Peyer's patch (tissue), 4 donors: ENCODE data around the gene TWSG1. TPM values are rescaled to one million over a fixed set of nuclear protein-coding genes. Genes with fewer than 3 reads are reported as not detected.

Experiments
- DNase-seq, 3 donors: peaks; one replicate each; pipeline ENCODE4 v3.0.0-alpha.2; 2017 to 2019
- H3K27ac ChIP-seq, 4 donors: fragments of 200-600 bp; sonication (generic); one replicate each; pipeline ENCODE4 v1.5.1; 2016 to 2019
- H3K27me3 ChIP-seq, 2 donors: fragments of 200-600 bp; sonication (generic); one replicate each; pipeline ENCODE4 v1.5.1; 2019
- H3K36me3 ChIP-seq, 3 donors: fragments of 200-600 bp; sonication (generic); one replicate each; pipeline ENCODE4 v1.5.1; 2016 to 2019
- H3K4me1 ChIP-seq, 4 donors: fragments of 200-600 bp; sonication (generic); one replicate each; pipeline ENCODE4 v1.5.1; 2016 to 2019
- H3K4me3 ChIP-seq, 4 donors: fragments of 200-600 bp; sonication (generic); 1 replicate in 3 of 4; 2 replicates in 1 of 4; pipeline ENCODE4 v1.5.1; 2016 to 2019; ENCODE audit warnings: mild to moderate bottlenecking in 1 of 4
- H3K9me3 ChIP-seq, 4 donors: fragments of 200-600 bp; sonication (generic); one replicate each; pipeline ENCODE4 v1.5.1; 2016 to 2019; ENCODE audit warnings: mild to moderate bottlenecking in 1 of 4
- POLR2A ChIP-seq, 2 donors: fragments of 450-650 bp; IDR thresholded peaks; one replicate each; pipeline ENCODE4 v1.5.1; 2017; ENCODE audit warnings: antibody characterized with exemption in 2 of 2, mild to moderate bottlenecking in 2 of 2, moderate library complexity in 2 of 2
- total RNA-seq, 4 donors: library from RNA; depleted of rRNA; stranded (reverse); fragments of >200 nt; gene quantifications; one replicate each; pipeline ENCODE4 v1.1.0, GENCODE V29; 2016
- TF ChIP-seq, protein P1 (sequence below), 6 experiments: fragments of 450-650 bp in 4 of 6; fragments of 200-600 bp in 2 of 6; sonication (generic) in 1 of 6; IDR thresholded peaks; one replicate each; pipeline ENCODE4 v1.5.1; 2017 to 2019; ENCODE audit warnings: antibody characterized with exemption in 6 of 6, mild to moderate bottlenecking in 3 of 6, moderate library complexity in 1 of 6

Gene TWSG1
- total RNA-seq, 4 donors from 2014 or later: 7.5 to 12.4 (median 10.5) TPM

DNA sequence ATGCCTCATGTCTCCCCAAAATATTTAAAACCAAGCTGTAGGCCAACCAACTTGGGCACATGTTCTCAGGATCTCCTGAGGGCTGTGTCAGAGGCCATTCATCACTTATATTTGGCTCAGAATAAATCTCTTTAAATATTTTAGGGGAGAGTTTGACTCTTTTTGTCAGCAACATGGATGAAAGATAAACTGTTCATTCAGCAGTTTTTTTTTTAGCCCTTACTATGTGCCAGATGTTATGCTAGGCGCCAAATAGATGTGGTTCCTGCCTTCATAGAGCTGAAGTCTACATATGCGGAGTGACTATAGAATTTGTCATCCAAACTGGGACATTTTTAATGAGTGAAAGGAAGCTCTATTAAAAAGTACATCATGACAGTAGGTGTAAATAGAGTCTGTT lies 42.5 kb upstream of the TWSG1 start:
- no peak overlapping the region for H3K4me3 ChIP-seq
- no peaks in the 10 kb centered on the region for H3K36me3 ChIP-seq
- no peaks in the 10 kb centered on the region for H3K27me3 ChIP-seq
- DNase-seq: no peak
- no peak overlapping the region for H3K27ac ChIP-seq
- H3K9me3 ChIP-seq: peaks cover 0 to 13% (median 4%) of the 10 kb centered on the region in 4 donors
- TF ChIP-seq POLR2A (IDR thresholded peaks at IDR 0.05): no peak
- H3K4me1 ChIP-seq: no peaks in the 10 kb centered on the region

DNA sequence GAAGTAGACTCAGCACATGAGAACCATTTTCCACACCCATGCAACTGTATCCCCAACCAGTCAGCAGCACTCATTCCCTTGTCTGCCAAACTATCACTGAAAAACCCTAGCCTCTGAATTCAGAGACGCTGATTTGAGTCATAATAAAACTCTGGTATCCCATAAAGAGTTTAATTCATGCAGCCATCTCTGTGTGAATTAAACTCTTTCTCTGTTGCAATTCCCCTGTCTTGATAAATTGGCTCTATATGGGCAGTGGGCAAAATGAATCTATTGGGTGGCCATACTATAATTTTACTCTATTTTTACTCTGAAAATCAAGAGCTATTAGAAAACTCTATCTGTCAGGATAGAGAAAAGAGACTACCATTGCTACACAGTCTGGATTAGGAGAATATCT lies 40.6 kb upstream of the TWSG1 start:
- no peaks in the 10 kb centered on the region for H3K4me1 ChIP-seq
- no peaks in the 10 kb centered on the region for H3K27me3 ChIP-seq
- H3K4me3 ChIP-seq: no peak overlapping the region
- TF ChIP-seq, protein P1, sequence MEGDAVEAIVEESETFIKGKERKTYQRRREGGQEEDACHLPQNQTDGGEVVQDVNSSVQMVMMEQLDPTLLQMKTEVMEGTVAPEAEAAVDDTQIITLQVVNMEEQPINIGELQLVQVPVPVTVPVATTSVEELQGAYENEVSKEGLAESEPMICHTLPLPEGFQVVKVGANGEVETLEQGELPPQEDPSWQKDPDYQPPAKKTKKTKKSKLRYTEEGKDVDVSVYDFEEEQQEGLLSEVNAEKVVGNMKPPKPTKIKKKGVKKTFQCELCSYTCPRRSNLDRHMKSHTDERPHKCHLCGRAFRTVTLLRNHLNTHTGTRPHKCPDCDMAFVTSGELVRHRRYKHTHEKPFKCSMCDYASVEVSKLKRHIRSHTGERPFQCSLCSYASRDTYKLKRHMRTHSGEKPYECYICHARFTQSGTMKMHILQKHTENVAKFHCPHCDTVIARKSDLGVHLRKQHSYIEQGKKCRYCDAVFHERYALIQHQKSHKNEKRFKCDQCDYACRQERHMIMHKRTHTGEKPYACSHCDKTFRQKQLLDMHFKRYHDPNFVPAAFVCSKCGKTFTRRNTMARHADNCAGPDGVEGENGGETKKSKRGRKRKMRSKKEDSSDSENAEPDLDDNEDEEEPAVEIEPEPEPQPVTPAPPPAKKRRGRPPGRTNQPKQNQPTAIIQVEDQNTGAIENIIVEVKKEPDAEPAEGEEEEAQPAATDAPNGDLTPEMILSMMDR (IDR thresholded peaks at IDR 0.05): no peak
- TF ChIP-seq POLR2A (IDR thresholded peaks at IDR 0.05): no peak
- H3K36me3 ChIP-seq: no peaks in the 10 kb centered on the region
- no peak for DNase-seq
- H3K9me3 ChIP-seq: peaks cover 0 to 17% (median 7%) of the 10 kb centered on the region in 4 donors
- no peak overlapping the region for H3K27ac ChIP-seq

DNA sequence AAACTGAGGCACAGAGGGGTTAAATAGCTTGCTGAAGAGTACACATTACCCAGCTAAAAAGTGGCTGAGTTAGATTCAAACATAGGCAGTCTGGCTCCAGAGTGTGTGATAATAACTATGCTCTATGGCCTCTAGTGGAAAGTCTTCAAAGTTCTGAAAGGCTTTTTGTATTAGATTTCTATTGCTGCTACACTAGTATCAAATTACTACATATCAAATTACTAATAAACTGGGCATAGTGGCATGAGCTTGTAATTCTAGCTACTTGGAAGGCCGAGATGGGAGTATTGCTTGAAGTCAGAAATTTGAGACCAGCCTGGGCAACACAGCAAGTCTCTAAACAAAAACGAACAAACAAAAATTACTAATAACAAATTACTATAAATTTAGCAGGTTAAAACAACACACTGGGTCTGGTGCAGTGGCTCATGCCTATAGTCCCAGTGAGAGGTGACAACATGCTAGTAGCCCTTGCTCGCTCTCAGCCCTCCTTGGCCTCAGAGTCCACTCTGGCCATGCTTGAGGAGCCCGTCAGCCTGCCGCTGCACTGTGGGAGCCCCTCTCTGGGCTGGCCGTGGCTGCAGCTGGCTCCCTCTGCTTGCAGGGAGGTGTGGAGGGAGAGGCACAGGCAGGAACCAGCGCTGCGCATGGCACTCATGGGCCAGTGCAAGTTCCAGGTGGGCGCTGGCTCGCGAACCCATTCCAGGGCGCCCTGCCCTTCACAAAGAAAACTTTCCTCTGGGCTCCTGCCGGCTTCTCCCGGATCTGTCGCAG lies 38.2 kb upstream of the TWSG1 start:
- DNase-seq: no peak
- peaks cover 0 to 17% (median 7%) of the 10 kb centered on the region in 4 donors for H3K9me3 ChIP-seq
- TF ChIP-seq, protein P1 (IDR thresholded peaks at IDR 0.05): no peak
- no peak for TF ChIP-seq POLR2A (IDR thresholded peaks at IDR 0.05)
- no peaks in the 10 kb centered on the region for H3K27me3 ChIP-seq
- H3K36me3 ChIP-seq: no peaks in the 10 kb centered on the region
- no peak overlapping the region for H3K4me3 ChIP-seq
- no peak overlapping the region for H3K27ac ChIP-seq
- no peaks in the 10 kb centered on the region for H3K4me1 ChIP-seq

DNA sequence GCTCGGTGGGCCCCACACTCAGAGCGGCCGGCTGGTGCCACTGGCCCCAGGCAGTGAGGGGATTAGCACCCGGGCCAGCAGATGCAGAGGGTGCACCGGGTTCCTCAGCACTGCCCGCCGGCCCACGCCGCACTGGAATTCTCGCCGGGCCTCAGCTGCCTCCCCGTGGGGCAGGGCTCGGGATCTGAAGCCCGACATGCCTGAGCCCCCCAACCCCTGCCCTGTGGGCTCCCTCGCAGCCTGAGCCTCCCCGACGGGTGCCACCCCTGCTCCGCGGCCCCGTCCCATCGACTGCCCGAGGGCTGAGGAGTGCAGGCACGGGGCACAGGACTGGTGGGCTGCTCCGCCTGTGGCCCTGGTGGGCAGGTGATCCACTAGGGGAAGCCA lies 37.6 kb upstream of the TWSG1 start:
- no peak for TF ChIP-seq POLR2A (IDR thresholded peaks at IDR 0.05)
- TF ChIP-seq, protein P1 (IDR thresholded peaks at IDR 0.05): no peak
- no peak for DNase-seq
- no peaks in the 10 kb centered on the region for H3K36me3 ChIP-seq
- no peaks in the 10 kb centered on the region for H3K27me3 ChIP-seq
- H3K27ac ChIP-seq: no peak overlapping the region
- H3K9me3 ChIP-seq: peaks cover 0 to 18% (median 9%) of the 10 kb centered on the region in 4 donors
- H3K4me3 ChIP-seq: no peak overlapping the region
- no peaks in the 10 kb centered on the region for H3K4me1 ChIP-seq

DNA sequence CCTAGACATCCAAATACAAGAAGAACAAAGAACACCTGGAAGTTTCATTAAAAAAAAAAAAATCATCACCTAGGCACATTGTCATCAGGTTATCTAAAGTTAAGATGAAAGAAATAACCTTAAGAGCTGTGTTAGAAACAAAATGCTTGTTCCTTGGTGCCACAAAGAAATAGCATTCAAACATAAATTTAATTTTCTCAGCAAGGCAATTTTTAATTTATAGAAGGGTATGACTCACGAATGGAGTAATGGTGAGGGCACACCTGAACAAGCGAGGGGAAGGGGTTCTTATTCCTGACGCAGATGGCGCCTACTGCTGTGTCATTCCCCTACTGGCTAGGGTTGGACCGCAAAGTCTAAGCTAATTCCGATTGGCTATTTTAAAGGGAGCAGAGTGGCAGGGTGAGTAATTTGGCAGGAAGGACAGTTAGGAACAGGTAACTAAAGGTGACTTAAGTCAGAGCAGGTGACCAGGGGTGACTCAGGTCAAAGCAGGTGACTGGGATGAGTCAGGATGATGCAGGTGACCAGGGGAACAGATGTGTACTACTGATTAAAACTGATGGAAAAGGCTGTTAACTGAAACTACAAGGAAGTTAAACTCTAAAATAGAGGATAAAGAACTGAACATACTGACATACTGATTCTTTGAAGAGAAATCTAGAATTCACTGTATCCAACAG lies 30.0 kb upstream of the TWSG1 start:
- DNase-seq: no peak
- no peaks in the 10 kb centered on the region for H3K4me1 ChIP-seq
- H3K36me3 ChIP-seq: no peaks in the 10 kb centered on the region
- no peaks in the 10 kb centered on the region for H3K27me3 ChIP-seq
- TF ChIP-seq, protein P1 (IDR thresholded peaks at IDR 0.05): no peak
- no peak for TF ChIP-seq POLR2A (IDR thresholded peaks at IDR 0.05)
- H3K4me3 ChIP-seq: no peak overlapping the region
- H3K27ac ChIP-seq: no peak overlapping the region
- H3K9me3 ChIP-seq: peaks cover 0 to 4% (median 2%) of the 10 kb centered on the region in 4 donors

DNA sequence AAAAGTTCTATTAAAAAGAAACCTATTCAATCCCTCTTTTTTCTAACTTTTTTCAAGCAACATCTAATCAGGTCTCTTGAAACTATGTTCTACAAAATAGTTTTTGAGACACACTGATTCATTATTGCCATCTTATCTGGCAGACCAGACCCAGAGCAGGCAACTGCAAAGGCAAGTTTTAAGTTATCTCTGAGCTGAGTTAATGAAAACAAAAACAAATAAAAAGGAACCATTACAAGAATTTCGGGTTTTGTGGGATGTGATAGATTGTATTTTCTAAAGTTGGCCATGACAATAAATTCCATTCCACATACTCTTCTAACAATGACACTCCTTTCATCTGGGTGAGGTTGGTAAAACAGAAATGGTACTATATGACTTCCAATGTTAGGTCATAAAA lies 15.2 kb upstream of the TWSG1 start:
- no peak for TF ChIP-seq POLR2A (IDR thresholded peaks at IDR 0.05)
- TF ChIP-seq, protein P1 (IDR thresholded peaks at IDR 0.05): no peak
- H3K4me1 ChIP-seq: no peaks in the 10 kb centered on the region
- no peak for DNase-seq
- no peak overlapping the region for H3K4me3 ChIP-seq
- H3K36me3 ChIP-seq: no peaks in the 10 kb centered on the region
- H3K27ac ChIP-seq: no peak overlapping the region
- no peaks in the 10 kb centered on the region for H3K27me3 ChIP-seq
- H3K9me3 ChIP-seq: no peaks in the 10 kb centered on the region
